H1 (cell line): ENCODE measurements around the gene ARID5B. TPM values are rescaled to one million over a fixed set of nuclear protein-coding genes. Genes with fewer than 3 reads are reported as not detected.

Experiments used
- CTCF ChIA-PET: fragments of 300-600 bp; sonication (Branson Sonifier 250); formaldehyde crosslinking; loops from one replicate; lab custom pipeline; 2021; ENCODE audit not compliant: partially characterized antibody; lab: Charles Lee
- POLR2A ChIA-PET: fragments of 300-600 bp; sonication (Branson Sonifier 250); formaldehyde crosslinking; loops from one replicate; lab custom pipeline; 2021; ENCODE audit warnings: inconsistent platforms; ENCODE audit not compliant: partially characterized antibody; lab: Charles Lee
- DNase-seq, 2 experiments: peaks; one replicate each; pipeline versions ENCODE4 v3.0.0 to v3.0.0-alpha.2; 2010 to 2022; ENCODE audit warnings: low spot score in 2 of 2, low read depth in 1 of 2, mixed read lengths in 1 of 2
- FAIRE-seq: peaks from 2 replicates; lab custom pipeline; 2011; peaks lifted over from hg19 to GRCh38; lab: Jason Lieb, UNC
- H2AFZ ChIP-seq: 2 replicates; pipeline ENCODE4 v1.8.1; 2012; ENCODE audit warnings: low read length, inconsistent platforms
- H2AK5ac ChIP-seq: 2 replicates; pipeline ENCODE4 v1.6.1; 2013; ENCODE audit warnings: low read depth, low read length
- H2BK120ac ChIP-seq: replicated peaks from 2 replicates; pipeline ENCODE3; 2013; ENCODE audit warnings: low read depth, low read length, inconsistent platforms
- H2BK12ac ChIP-seq: 2 replicates; pipeline ENCODE4 v1.6.1; 2013; ENCODE audit warnings: low read depth, low read length
- H2BK15ac ChIP-seq: 2 replicates; pipeline ENCODE4 v1.6.1; 2013; ENCODE audit warnings: low read length
- H2BK20ac ChIP-seq: 2 replicates; pipeline ENCODE4 v1.6.1; 2013; ENCODE audit warnings: low read length
- H2BK5ac ChIP-seq: 2 replicates; pipeline ENCODE4 v1.6.1; 2013; ENCODE audit warnings: low read depth, low read length
- H3K14ac ChIP-seq: 2 replicates; pipeline ENCODE4 v1.6.1; 2013; ENCODE audit warnings: inconsistent platforms; ENCODE audit not compliant: insufficient read length
- H3K18ac ChIP-seq: 2 replicates; pipeline ENCODE4 v1.6.1; 2013; ENCODE audit warnings: low read length; ENCODE audit errors: extremely low read depth
- H3K23ac ChIP-seq: 2 replicates; pipeline ENCODE4 v1.6.1; 2013; ENCODE audit warnings: inconsistent platforms; ENCODE audit not compliant: insufficient read length
- H3K23me2 ChIP-seq: 2 replicates; pipeline ENCODE4 v1.6.1; 2013; ENCODE audit warnings: low read depth, low read length
- H3K27ac ChIP-seq: 2 replicates; pipeline ENCODE4 v1.6.1; 2011; ENCODE audit warnings: low read depth, low read length, inconsistent platforms
- H3K27me3 ChIP-seq, 4 experiments: replicated peaks in 1 of 4; 1 replicate in 1 of 4; 2 replicates in 3 of 4; pipeline versions ENCODE4 v1.6.1 to v1.8.1; 2011 to 2013; ENCODE audit warnings: low read length in 3 of 4, mild to moderate bottlenecking in 3 of 4, inconsistent platforms in 2 of 4, mixed read lengths in 2 of 4, moderate library complexity in 1 of 4; ENCODE audit not compliant: control insufficient read depth in 3 of 4, insufficient read depth in 3 of 4; ENCODE audit errors: extremely low read depth in 1 of 4
- H3K36me3 ChIP-seq, 4 experiments: 2 replicates each; pipeline versions ENCODE4 v1.6.1 to v1.8.1; 2011 to 2013; ENCODE audit warnings: mild to moderate bottlenecking in 4 of 4, low read length in 3 of 4, moderate library complexity in 2 of 4, control low read depth in 1 of 4, inconsistent platforms in 1 of 4; ENCODE audit not compliant: insufficient read depth in 4 of 4, control insufficient read depth in 2 of 4
- H3K4ac ChIP-seq: replicated peaks from 2 replicates; pipeline ENCODE3; 2013; ENCODE audit warnings: low read length, low read depth, mixed read lengths, inconsistent platforms; ENCODE audit not compliant: insufficient read length
- H3K4me1 ChIP-seq, 4 experiments: replicated peaks in 1 of 4; 1 replicate in 1 of 4; 2 replicates in 3 of 4; pipeline versions ENCODE4 v1.6.1 to v1.8.1; 2011 to 2013; ENCODE audit warnings: low read length in 3 of 4, inconsistent platforms in 2 of 4, mixed read lengths in 1 of 4; ENCODE audit not compliant: insufficient read depth in 4 of 4, control insufficient read depth in 3 of 4
- H3K4me2 ChIP-seq, 2 experiments: 2 replicates each; pipeline versions ENCODE4 v1.6.1 to v1.8.1; 2011 to 2013; ENCODE audit warnings: low read depth in 2 of 2, low read length in 2 of 2, control low read depth in 1 of 2, inconsistent platforms in 1 of 2, mild to moderate bottlenecking in 1 of 2; ENCODE audit not compliant: insufficient read depth in 1 of 2
- H3K4me3 ChIP-seq, 4 experiments: fragments of 200-600, 300-600 bp in 1 of 4; sonication (generic), shearing (Covaris generic), sonication (Bioruptor Twin) in 1 of 4; 2 replicates each; pipeline versions ENCODE4 v1.5.1 to v1.8.1; 2011 to 2016; ENCODE audit warnings: low read length in 4 of 4, low read depth in 3 of 4, control low read depth in 2 of 4, inconsistent platforms in 2 of 4, mild to moderate bottlenecking in 2 of 4, mixed read lengths in 1 of 4, moderate library complexity in 1 of 4; ENCODE audit not compliant: insufficient read depth in 2 of 4; ENCODE audit errors: extremely low read depth in 1 of 4
- H3K56ac ChIP-seq: replicated peaks from 2 replicates; pipeline ENCODE3; 2013; ENCODE audit warnings: low read depth, mild to moderate bottlenecking, mixed read lengths, low read length, inconsistent platforms; ENCODE audit not compliant: insufficient read length
- H3K79me1 ChIP-seq: 2 replicates; pipeline ENCODE4 v1.6.1; 2013; ENCODE audit warnings: low read depth, low read length, control low read depth
- H3K79me2 ChIP-seq, 2 experiments: 2 replicates each; pipeline versions ENCODE4 v1.6.1 to v1.8.1; 2012 to 2013; ENCODE audit warnings: low read length in 2 of 2, mild to moderate bottlenecking in 2 of 2, inconsistent platforms in 1 of 2; ENCODE audit not compliant: insufficient read depth in 2 of 2, control insufficient read depth in 1 of 2
- H3K9ac ChIP-seq, 4 experiments: replicated peaks in 1 of 4; 1 replicate in 1 of 4; 2 replicates in 3 of 4; pipeline versions ENCODE4 v1.6.1 to v1.8.1; 2011 to 2013; ENCODE audit warnings: low read depth in 3 of 4, low read length in 3 of 4, control low read depth in 2 of 4, mild to moderate bottlenecking in 2 of 4, moderate library complexity in 2 of 4, inconsistent platforms in 1 of 4; ENCODE audit errors: extremely low read depth in 1 of 4
- H3K9me3 ChIP-seq, 2 experiments: 2 replicates each; pipeline versions ENCODE4 v1.6.1 to v1.8.1; 2012 to 2013; ENCODE audit warnings: mild to moderate bottlenecking in 2 of 2, moderate library complexity in 2 of 2, control low read depth in 1 of 2, inconsistent platforms in 1 of 2, low read depth in 1 of 2, low read length in 1 of 2, mixed read lengths in 1 of 2; ENCODE audit not compliant: insufficient read depth in 2 of 2
- H4K20me1 ChIP-seq, 2 experiments: replicated peaks in 1 of 2; 2 replicates each; pipeline versions ENCODE3 to v1.8.1; 2011 to 2013; ENCODE audit warnings: inconsistent platforms in 2 of 2, low read length in 2 of 2, mild to moderate bottlenecking in 1 of 2; ENCODE audit not compliant: insufficient read depth in 2 of 2, control insufficient read depth in 1 of 2
- H4K5ac ChIP-seq: 2 replicates; pipeline ENCODE4 v1.6.1; 2013; ENCODE audit warnings: low read length, low read depth, mixed read lengths, inconsistent platforms; ENCODE audit not compliant: insufficient read length
- H4K8ac ChIP-seq: 2 replicates; pipeline ENCODE4 v1.8.0; 2013; ENCODE audit warnings: mild to moderate bottlenecking, moderate library complexity, low read length, inconsistent platforms; ENCODE audit not compliant: insufficient read depth; ENCODE audit errors: extremely low read depth
- H4K91ac ChIP-seq: replicated peaks from 2 replicates; pipeline ENCODE3; 2013; ENCODE audit warnings: low read length, mixed read lengths, inconsistent platforms; ENCODE audit not compliant: insufficient read length
- ATF2 ChIP-seq: IDR thresholded peaks from 2 replicates; pipeline ENCODE4 v1.6.1; 2012; ENCODE audit warnings: low read length, inconsistent platforms
- EGR1 ChIP-seq: IDR thresholded peaks from 2 replicates; pipeline ENCODE4 v1.6.1; 2011; ENCODE audit warnings: low read depth, low read length, borderline replicate concordance
- GABPA ChIP-seq: IDR thresholded peaks from 2 replicates; pipeline ENCODE4 v1.6.1; 2011; ENCODE audit warnings: mild to moderate bottlenecking, low read length, moderate library complexity, borderline replicate concordance; ENCODE audit not compliant: insufficient read depth
- SIRT6 ChIP-seq: IDR thresholded peaks from one replicate; pipeline ENCODE4 v1.7.1; 2012; ENCODE audit warnings: low read length, inconsistent platforms
- polyA plus RNA-seq, 7 experiments: library from polyadenylated mRNA; depleted of rRNA in 3 of 7; stranded (reverse) in 5 of 7; unstranded in 2 of 7; fragments of >200 nt in 5 of 7; fragments of 200-250 nt in 2 of 7; gene quantifications; 1 replicate in 5 of 7; 2 replicates in 1 of 7; 4 replicates in 1 of 7; pipeline versions ENCODE4 v1.2.1 to v1.2.3, GENCODE V29; 2011 to 2013; ENCODE audit warnings: missing spikeins in 2 of 7, mixed read lengths in 2 of 7
- total RNA-seq: library from RNA; stranded (reverse); fragmentation: NEBNext Ultra II Directional; extraction: Animal tissue kit (Norgen Biotek cat#: 25700); gene quantifications from 2 replicates; pipeline ENCODE4 v1.2.1, GENCODE V29; 2021
- TF ChIP-seq, protein P1 (sequence below): IDR thresholded peaks from 2 replicates; pipeline ENCODE4 v1.6.1; 2012; ENCODE audit warnings: inconsistent platforms

ARID5B gene
- total and polyA plus RNA-seq, 2 of the 8 experiments (the other 6 are each of a cell fraction or from before 2014, with no cell fraction given), result 0.21 to 1.1 TPM

DNA sequence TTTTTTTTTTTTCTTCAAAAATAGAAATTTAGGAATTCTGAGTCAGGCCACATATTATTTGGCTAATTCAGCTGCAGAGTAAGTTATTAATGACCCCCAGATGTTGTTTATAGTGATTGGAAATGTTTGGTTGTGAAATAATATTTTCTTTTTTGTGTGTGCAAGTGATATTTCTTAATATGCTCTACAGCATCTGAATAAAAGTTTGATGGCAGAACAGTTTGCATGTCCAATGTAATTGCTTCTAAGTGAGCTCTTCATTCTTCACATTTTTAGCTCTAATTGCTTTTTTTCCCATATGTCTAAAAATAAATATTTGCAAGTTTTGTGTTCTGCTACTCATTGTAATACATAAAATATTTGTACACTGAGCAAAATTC is 116.0 kb downstream of the ARID5B start:
- no peaks in the 10 kb centered on the region for H3K27me3 ChIP-seq
- H3K4me1 ChIP-seq, result peaks cover 0 to 6% (median 4%) of the 10 kb centered on the region in 4 experiments; a peak in 4 of 7 replicates
- no peak overlapping the region for H4K5ac ChIP-seq
- H3K79me1 ChIP-seq, result no peaks in the 10 kb centered on the region
- TF ChIP-seq ATF2 (no peak), SIRT6 (no peak), GABPA (no peak), EGR1 (no peak)
- TF ChIP-seq, protein P1, sequence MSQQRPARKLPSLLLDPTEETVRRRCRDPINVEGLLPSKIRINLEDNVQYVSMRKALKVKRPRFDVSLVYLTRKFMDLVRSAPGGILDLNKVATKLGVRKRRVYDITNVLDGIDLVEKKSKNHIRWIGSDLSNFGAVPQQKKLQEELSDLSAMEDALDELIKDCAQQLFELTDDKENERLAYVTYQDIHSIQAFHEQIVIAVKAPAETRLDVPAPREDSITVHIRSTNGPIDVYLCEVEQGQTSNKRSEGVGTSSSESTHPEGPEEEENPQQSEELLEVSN, result no peak
- DNase-seq (no peak), FAIRE-seq (no peak)
- H4K8ac ChIP-seq, result no peak overlapping the region
- H3K36me3 ChIP-seq, result no peaks in the 10 kb centered on the region
- H3K56ac ChIP-seq, result no peak overlapping the region
- H2BK15ac ChIP-seq, result no peak overlapping the region
- H3K27ac ChIP-seq, result no peak overlapping the region
- no peak overlapping the region for H3K9ac ChIP-seq
- no peaks in the 10 kb centered on the region for H4K20me1 ChIP-seq
- H3K23me2 ChIP-seq, result no peaks in the 10 kb centered on the region
- H2AFZ ChIP-seq, result no peak overlapping the region
- H3K4ac ChIP-seq, result no peak overlapping the region
- no peak overlapping the region for H2BK20ac ChIP-seq
- no peak overlapping the region for H2BK5ac ChIP-seq
- H3K4me3 ChIP-seq, result no peak overlapping the region
- H2AK5ac ChIP-seq, result no peak overlapping the region
- no peak overlapping the region for H3K18ac ChIP-seq
- no peak overlapping the region for H4K91ac ChIP-seq
- H3K4me2 ChIP-seq, result no peak overlapping the region
- ChIA-PET CTCF (interaction anchor here (0.9 kb wide), 1 partner anchor 228 kb away, joined by 3 read pairs; no protein-coding TSS in a partner anchor), POLR2A (no interaction called here)
- H3K14ac ChIP-seq, result no peak overlapping the region
- no peaks in the 10 kb centered on the region for H3K9me3 ChIP-seq
- no peaks in the 10 kb centered on the region for H3K79me2 ChIP-seq
- no peak overlapping the region for H3K23ac ChIP-seq
- no peak overlapping the region for H2BK120ac ChIP-seq
- H2BK12ac ChIP-seq, result no peak overlapping the region
